ENCODE measurements around the gene HOXB4. TPM values are rescaled to one million over a fixed set of nuclear protein-coding genes. Genes with fewer than 3 reads are reported as not detected.

Gene HOXB4
- total RNA-seq, 1 donor from 2014 or later, result 6.5 TPM

- no peak overlapping the region for H3K4me3 Mint-ChIP-seq (ENCODE audit: unreplicated experiment)
- no peak overlapping the region for H3K27ac Mint-ChIP-seq (ENCODE audit: unreplicated experiment)
- H3K9me3 Mint-ChIP-seq (ENCODE audit: unreplicated experiment), result no peaks in the 10 kb centered on the region
- DNase-seq (ENCODE audit: low spot score), result no peak
- TF ChIP-seq CTCF (IDR thresholded peaks at IDR 0.05; ENCODE audit: unreplicated experiment), result no peak
- H3K27me3 Mint-ChIP-seq (ENCODE audit: unreplicated experiment), result peaks cover 17% of the 10 kb centered on the region
- peaks cover 6% of the 10 kb centered on the region for H3K4me1 Mint-ChIP-seq (ENCODE audit: unreplicated experiment)
- no peaks in the 10 kb centered on the region for H3K36me3 Mint-ChIP-seq (ENCODE audit: low read depth, unreplicated experiment)
Observed at GRCh38 chr17:48532261-48532660, 45.9 kb downstream of the HOXB4 start.

DNA sequence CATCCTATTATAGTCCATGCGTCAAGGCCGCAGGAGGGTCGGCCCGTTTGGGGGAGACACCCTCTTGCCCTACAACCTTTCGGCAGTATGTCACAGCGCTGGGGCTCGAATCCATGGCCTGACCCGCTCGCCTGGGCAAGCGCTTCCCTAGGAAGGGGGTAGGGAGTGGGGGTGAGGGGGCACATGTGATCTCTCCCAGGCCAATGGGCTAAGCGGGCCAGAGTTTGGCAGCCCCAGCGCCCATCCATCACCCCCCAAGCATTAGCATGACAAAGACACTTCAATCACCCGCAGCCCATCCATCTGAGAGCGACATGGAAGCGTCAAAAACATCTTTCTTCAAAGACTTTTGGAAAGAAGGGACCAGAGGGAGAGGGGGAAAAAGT is 47.3 kb downstream of the HOXB4 start, which contains the start of gene HOXB1:
HOXB1 (minus strand) TSS at position 125 of the 386 bp plus-strand sequence; CDS start at position 18, 107 bp downstream.
- Mint-ChIP-seq H3K27me3 (ENCODE audit: unreplicated experiment) (peaks cover 24% of the 10 kb centered on the region), H3K27ac (ENCODE audit: unreplicated experiment) (no peak within 1 kb of the TSS), H3K4me3 (ENCODE audit: unreplicated experiment) (no peak within 1 kb of the TSS), H3K4me1 (ENCODE audit: unreplicated experiment) (peaks cover 14% of the 10 kb centered on the region), H3K9me3 (ENCODE audit: unreplicated experiment) (no peaks in the 10 kb centered on the region), H3K36me3 (ENCODE audit: low read depth, unreplicated experiment) (no peaks in the 10 kb centered on the region)
- no peak for DNase-seq (ENCODE audit: low spot score)
- TF ChIP-seq CTCF (IDR thresholded peaks at IDR 0.05; ENCODE audit: unreplicated experiment), result no peak

DNA sequence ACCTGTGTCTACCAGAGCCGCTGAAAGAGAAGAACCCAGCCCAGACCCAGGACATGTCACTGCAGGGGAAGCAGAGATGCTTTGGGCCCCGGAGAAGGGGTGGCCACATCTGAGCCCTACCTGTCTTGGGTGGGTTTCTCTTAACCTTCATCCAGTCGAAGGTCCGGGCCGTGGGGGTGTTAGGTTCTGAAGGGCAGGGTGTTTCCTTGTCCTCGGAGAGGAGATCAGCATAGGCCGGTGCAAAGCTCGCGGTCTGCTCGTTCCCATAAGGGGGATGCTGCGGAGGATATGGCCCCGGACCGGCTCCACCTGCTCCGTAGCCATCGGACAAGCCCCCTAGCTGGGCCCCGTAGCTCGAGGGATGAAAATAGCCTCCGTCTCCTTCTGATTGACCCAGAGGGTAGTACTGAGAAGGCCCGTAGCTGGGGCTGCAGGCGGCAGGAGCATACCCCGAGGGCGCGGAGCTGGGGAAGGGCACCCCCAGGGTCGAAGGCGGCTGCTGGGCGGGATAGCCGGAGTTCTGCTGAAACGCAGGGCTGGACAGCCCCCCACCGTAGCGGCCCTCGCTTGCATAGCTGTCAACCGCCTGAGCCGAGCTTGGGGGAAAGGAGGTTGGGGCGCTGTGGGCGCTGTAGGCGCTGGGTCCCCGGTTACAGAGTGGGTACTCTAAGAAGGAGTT is 47.8 kb downstream of the HOXB4 start:
- TF ChIP-seq CTCF (IDR thresholded peaks at IDR 0.05; ENCODE audit: unreplicated experiment), result no peak
- Mint-ChIP-seq H3K27me3 (ENCODE audit: unreplicated experiment) (peaks cover 24% of the 10 kb centered on the region), H3K36me3 (ENCODE audit: low read depth, unreplicated experiment) (no peaks in the 10 kb centered on the region), H3K27ac (ENCODE audit: unreplicated experiment) (no peak overlapping the region), H3K4me3 (ENCODE audit: unreplicated experiment) (no peak overlapping the region), H3K9me3 (ENCODE audit: unreplicated experiment) (no peaks in the 10 kb centered on the region), H3K4me1 (ENCODE audit: unreplicated experiment) (peaks cover 16% of the 10 kb centered on the region)
- no peak for DNase-seq (ENCODE audit: low spot score)

DNA sequence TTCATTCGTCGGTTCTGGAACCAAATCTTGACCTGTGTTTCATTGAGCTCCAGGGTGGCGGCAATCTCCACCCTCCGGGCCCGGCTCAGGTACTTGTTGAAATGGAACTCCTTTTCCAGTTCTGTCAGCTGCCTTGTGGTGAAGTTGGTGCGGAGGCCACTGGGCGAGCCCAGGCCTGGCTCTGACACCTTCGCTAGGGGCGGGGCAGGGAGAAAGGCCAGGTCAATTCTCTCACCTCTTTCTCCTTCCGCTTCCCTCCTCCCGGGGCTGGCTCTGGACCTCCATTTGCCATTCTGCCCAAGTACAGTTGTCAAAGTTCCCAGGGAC is 48.5 kb downstream of the HOXB4 start:
- no peaks in the 10 kb centered on the region for H3K36me3 Mint-ChIP-seq (ENCODE audit: low read depth, unreplicated experiment)
- no peak for DNase-seq (ENCODE audit: low spot score)
- no peak overlapping the region for H3K27ac Mint-ChIP-seq (ENCODE audit: unreplicated experiment)
- H3K27me3 Mint-ChIP-seq (ENCODE audit: unreplicated experiment), result peaks cover 24% of the 10 kb centered on the region
- no peaks in the 10 kb centered on the region for H3K9me3 Mint-ChIP-seq (ENCODE audit: unreplicated experiment)
- peaks cover 21% of the 10 kb centered on the region for H3K4me1 Mint-ChIP-seq (ENCODE audit: unreplicated experiment)
- H3K4me3 Mint-ChIP-seq (ENCODE audit: unreplicated experiment), result no peak overlapping the region
- TF ChIP-seq CTCF (IDR thresholded peaks at IDR 0.05; ENCODE audit: unreplicated experiment), result no peak

DNA sequence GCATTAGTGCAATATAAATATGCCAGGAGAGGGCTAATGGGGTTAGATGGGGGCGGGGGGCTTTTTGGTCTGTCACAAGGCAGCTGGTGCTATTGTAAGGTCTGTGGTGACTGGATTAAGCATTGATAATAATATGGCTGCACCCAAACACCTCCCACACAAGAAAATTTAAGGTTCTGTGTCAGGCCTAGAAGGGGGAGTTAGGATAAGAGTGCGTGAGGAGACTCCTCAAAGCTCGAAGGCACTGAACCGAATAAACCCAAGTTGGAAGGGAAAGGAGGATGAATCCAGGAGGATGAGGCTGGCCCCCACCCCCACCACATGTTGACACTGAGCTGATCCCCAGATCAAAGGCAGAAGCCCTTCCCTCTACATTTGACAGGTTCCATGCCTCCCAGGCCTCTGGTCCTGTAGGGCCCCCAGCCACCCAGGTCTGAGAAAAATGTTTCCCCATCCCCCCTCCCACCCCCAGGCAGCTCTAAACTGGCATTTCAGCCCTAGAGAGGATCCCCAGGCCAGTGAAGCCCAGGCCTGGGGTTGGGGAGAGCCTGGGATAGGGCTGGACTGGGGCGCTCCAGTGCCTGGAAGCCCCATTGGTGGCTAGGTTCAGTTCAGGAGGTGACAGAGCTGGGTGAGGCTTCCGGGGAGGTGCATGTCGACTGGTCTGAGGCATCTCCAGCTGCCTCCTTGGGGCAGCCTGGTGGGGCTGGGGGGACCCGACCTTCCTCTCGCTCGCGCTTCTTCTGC is 49.0 kb downstream of the HOXB4 start:
- no peak overlapping the region for H3K4me3 Mint-ChIP-seq (ENCODE audit: unreplicated experiment)
- TF ChIP-seq CTCF (IDR thresholded peaks at IDR 0.05; ENCODE audit: unreplicated experiment), result no peak
- no peaks in the 10 kb centered on the region for H3K36me3 Mint-ChIP-seq (ENCODE audit: low read depth, unreplicated experiment)
- no peak overlapping the region for H3K27ac Mint-ChIP-seq (ENCODE audit: unreplicated experiment)
- no peaks in the 10 kb centered on the region for H3K9me3 Mint-ChIP-seq (ENCODE audit: unreplicated experiment)
- DNase-seq (ENCODE audit: low spot score), result no peak
- H3K4me1 Mint-ChIP-seq (ENCODE audit: unreplicated experiment), result peaks cover 21% of the 10 kb centered on the region
- H3K27me3 Mint-ChIP-seq (ENCODE audit: unreplicated experiment), result peaks cover 23% of the 10 kb centered on the region

Measured in endothelial cell (in vitro differentiated cells).